Measurements from ENCODE around the gene ADGRG3.

GRCh38 chr16:57665541-57665940 lies 2.6 kb upstream of the ADGRG3 start:
- TF ChIP-seq CTCF (conservative IDR thresholded peaks at IDR 0.05; ENCODE audit: low read depth in 2 of 2), result no peak
- TF ChIP-seq CREB1 (CRISPR knock-in tag; IDR thresholded peaks at IDR 0.05; ENCODE audit: low read depth), result no peak

Measured in GM23338 (cell line).